H1 (cell line): Measurements from ENCODE around the gene NBAS. TPM values are rescaled to one million over a fixed set of nuclear protein-coding genes. Genes with fewer than 3 reads are reported as not detected.

ENCODE experiments used
- RNF2 ChIP-seq: fragments of 200-900, 300-1000 bp; sonication (generic); IDR thresholded peaks from 2 replicates; pipeline ENCODE4 v1.7.1; 2016; ENCODE audit warnings: borderline replicate concordance, low read depth, mild to moderate bottlenecking, antibody characterized with exemption, low read length; ENCODE audit not compliant: poor library complexity, severe bottlenecking; ENCODE audit errors: missing control alignments
- SAP30 ChIP-seq: fragments of 300-600 bp; sonication (generic); IDR thresholded peaks from 2 replicates; pipeline ENCODE4 v1.7.1; 2012; ENCODE audit warnings: low read length, moderate library complexity, mild to moderate bottlenecking, inconsistent platforms; ENCODE audit not compliant: insufficient read depth, insufficient replicate concordance
- polyA plus RNA-seq, 7 experiments: library from polyadenylated mRNA; depleted of rRNA in 3 of 7; stranded (reverse) in 5 of 7; unstranded in 2 of 7; fragments of >200 nt in 5 of 7; fragments of 200-250 nt in 2 of 7; gene quantifications; 1 replicate in 5 of 7; 2 replicates in 1 of 7; 4 replicates in 1 of 7; pipeline versions ENCODE4 v1.2.1 to v1.2.3, GENCODE V29; 2011 to 2013; ENCODE audit warnings: missing spikeins in 2 of 7, mixed read lengths in 2 of 7
- total RNA-seq: library from RNA; stranded (reverse); fragmentation: NEBNext Ultra II Directional; extraction: Animal tissue kit (Norgen Biotek cat#: 25700); gene quantifications from 2 replicates; pipeline ENCODE4 v1.2.1, GENCODE V29; 2021

Gene NBAS
- total and polyA plus RNA-seq, 2 of the 8 experiments (the other 6 are each of a cell fraction or from before 2014, with no cell fraction given), result 19.6 to 34.8 TPM

- no peak for TF ChIP-seq SAP30
- TF ChIP-seq RNF2, result no peak
- TF ChIP-seq, all 59 proteins: peak for 0
Observed at GRCh38 chr2:15448250-15448839, 112.8 kb downstream of the NBAS start (continued).
